NT2/D1 (cell line): ENCODE measurements around the gene MMP24.
"Not testable (repeated sequence)": the region's sequence is repeated elsewhere in the genome, so short reads cannot be mapped to it uniquely, and the experiment has no call there.

ENCODE experiments used
- DNase-seq: peaks from one replicate; pipeline ENCODE4 v3.0.0-alpha.2; 2011; ENCODE audit warnings: low read depth, low spot score
- H3K27me3 ChIP-seq: 2 replicates; pipeline ENCODE4 v1.6.0; 2011; ENCODE audit warnings: mild to moderate bottlenecking; ENCODE audit not compliant: insufficient read length, insufficient read depth
- H3K36me3 ChIP-seq: 2 replicates; pipeline ENCODE4 v1.6.1; 2011; ENCODE audit warnings: mild to moderate bottlenecking, low read length, mixed read lengths; ENCODE audit not compliant: insufficient read depth, insufficient read length
- H3K4me1 ChIP-seq: 2 replicates; pipeline ENCODE4 v1.5.1; 2011; ENCODE audit not compliant: insufficient read depth, insufficient read length
- H3K4me3 ChIP-seq: 2 replicates; pipeline ENCODE4 v1.5.1; 2011; ENCODE audit warnings: low read depth; ENCODE audit not compliant: insufficient read length
- H3K9ac ChIP-seq: 2 replicates; pipeline ENCODE4 v1.6.0; 2011; ENCODE audit warnings: low read depth; ENCODE audit not compliant: insufficient read length
- H3K9me3 ChIP-seq: 2 replicates; pipeline ENCODE4 v1.5.1; 2011; ENCODE audit warnings: mild to moderate bottlenecking, low read length; ENCODE audit not compliant: insufficient read depth
- SUZ12 ChIP-seq: IDR thresholded peaks from 2 replicates; pipeline ENCODE4 v1.6.1; 2011; ENCODE audit not compliant: insufficient read length, insufficient read depth; ENCODE audit errors: extremely low read depth
- YY1 ChIP-seq: IDR thresholded peaks from 2 replicates; pipeline ENCODE4 v1.6.1; 2011; ENCODE audit not compliant: insufficient read length, insufficient read depth
- ZNF274 ChIP-seq: IDR thresholded peaks from 2 replicates; pipeline ENCODE4 v1.6.1; 2011; ENCODE audit warnings: mild to moderate bottlenecking, low read depth, low read length

Gene MMP24

DNA sequence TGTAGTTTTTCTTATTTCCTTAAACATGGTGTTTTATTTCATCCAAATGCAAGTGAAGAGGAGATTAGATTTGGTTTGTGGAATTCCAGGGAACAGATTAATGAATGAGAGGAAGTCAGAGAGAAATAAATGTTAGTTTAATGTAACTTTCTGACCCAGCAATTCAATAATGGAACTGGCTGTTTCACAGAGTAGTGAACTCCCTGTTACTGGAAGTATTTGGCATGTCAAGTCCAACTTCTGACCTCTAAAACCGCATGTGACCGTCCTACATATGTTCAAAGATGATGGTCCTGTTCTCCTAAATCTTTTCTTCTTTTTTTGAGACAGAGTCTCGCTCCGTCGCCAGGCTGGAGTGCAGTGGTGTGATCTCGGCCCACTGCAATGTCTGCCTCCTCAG lies 35.9 kb upstream of the MMP24 start:
- TF ChIP-seq ZNF274 (no peak), SUZ12 (no peak), YY1 (no peak)
- Histone ChIP-seq H3K27me3 (no peaks in the 10 kb centered on the region), H3K9me3 (no peaks in the 10 kb centered on the region), H3K36me3 (no peaks in the 10 kb centered on the region), H3K4me3 (no peak overlapping the region), H3K4me1 (no peaks in the 10 kb centered on the region), H3K9ac (no peak overlapping the region)
- DNase-seq = no peak

GRCh38 chr20:35191419-35192117 lies 34.9 kb upstream of the MMP24 start:
- H3K4me3 ChIP-seq = no peak overlapping the region
- H3K9ac ChIP-seq = no peak overlapping the region
- H3K4me1 ChIP-seq = no peaks in the 10 kb centered on the region
- no peaks in the 10 kb centered on the region for H3K36me3 ChIP-seq
- H3K9me3 ChIP-seq = peaks cover 8% of the 10 kb centered on the region
- no peaks in the 10 kb centered on the region for H3K27me3 ChIP-seq
- no peak for DNase-seq
- TF ChIP-seq SUZ12 = no peak
- no peak for TF ChIP-seq YY1
- no peak for TF ChIP-seq ZNF274

DNA sequence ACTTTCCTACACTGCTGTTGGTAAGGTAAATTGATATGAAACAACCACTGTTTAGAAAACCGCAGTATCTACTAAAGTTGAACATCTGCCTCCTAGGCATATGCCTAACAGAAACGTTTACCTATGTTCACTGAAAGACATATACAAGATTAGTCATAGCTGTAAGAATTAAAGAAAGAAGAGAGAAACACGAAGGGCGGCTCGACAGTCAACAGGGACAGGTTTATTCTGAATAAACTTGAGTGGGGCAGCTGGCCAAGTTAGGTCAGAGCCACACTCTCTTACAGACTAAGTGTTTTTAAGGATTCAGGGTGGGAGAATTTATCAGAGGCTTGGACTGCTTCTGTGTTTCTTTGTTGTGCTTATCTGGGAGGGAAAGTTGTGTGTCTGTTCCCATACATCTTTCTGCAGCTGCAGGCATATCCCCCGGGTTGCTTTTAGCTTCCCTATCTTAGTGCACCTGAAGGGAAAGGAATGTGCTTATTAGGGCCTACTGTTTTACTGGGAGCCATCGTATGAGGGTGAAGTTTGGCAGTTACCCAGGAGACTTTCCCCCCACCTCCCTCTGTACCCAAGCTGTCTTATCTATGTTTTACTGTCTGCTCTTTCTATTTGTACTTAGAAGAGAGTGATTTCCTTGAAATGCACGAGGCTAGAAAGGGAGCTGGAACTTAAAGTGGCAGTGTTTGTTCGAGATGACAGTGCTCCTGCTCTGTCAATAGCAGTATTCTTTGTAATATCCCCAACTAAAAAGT lies 34.2 kb upstream of the MMP24 start:
- no peaks in the 10 kb centered on the region for H3K36me3 ChIP-seq
- H3K4me3 ChIP-seq = no peak overlapping the region
- no peak for DNase-seq

GRCh38 chr20:35193031-35193791 lies 33.3 kb upstream of the MMP24 start:
- not testable (repeated sequence) for H3K9ac ChIP-seq, H3K4me1 ChIP-seq, DNase-seq, H3K27me3 ChIP-seq, H3K36me3 ChIP-seq, H3K4me3 ChIP-seq
- H3K9me3 ChIP-seq = peaks cover 18% of the 10 kb centered on the region

More for the DNA sequence above, 34.2 kb upstream of the MMP24 start:
- no peaks in the 10 kb centered on the region for H3K4me1 ChIP-seq
- TF ChIP-seq ZNF274 (no peak), SUZ12 (no peak), YY1 (no peak)
- H3K9me3 ChIP-seq = peaks cover 16% of the 10 kb centered on the region
- no peak overlapping the region for H3K9ac ChIP-seq
- no peaks in the 10 kb centered on the region for H3K27me3 ChIP-seq

GRCh38 chr20:35196313-35196712 lies 30.2 kb upstream of the MMP24 start:
- Histone ChIP-seq H3K9ac (no peak overlapping the region), H3K27me3 (no peaks in the 10 kb centered on the region), H3K36me3 (no peaks in the 10 kb centered on the region), H3K9me3 (peaks cover 34% of the 10 kb centered on the region), H3K4me1 (no peaks in the 10 kb centered on the region), H3K4me3 (no peak overlapping the region)
- TF ChIP-seq YY1 (no peak), ZNF274 (no peak), SUZ12 (no peak)
- no peak for DNase-seq

GRCh38 chr20:35199740-35200139 lies 26.8 kb upstream of the MMP24 start:
- H3K36me3 ChIP-seq = no peaks in the 10 kb centered on the region
- no peak overlapping the region for H3K4me3 ChIP-seq
- H3K27me3 ChIP-seq = no peaks in the 10 kb centered on the region
- TF ChIP-seq YY1 = no peak
- TF ChIP-seq SUZ12 = no peak
- no peak for TF ChIP-seq ZNF274
- no peaks in the 10 kb centered on the region for H3K4me1 ChIP-seq
- no peak overlapping the region for H3K9ac ChIP-seq
- DNase-seq = no peak
- H3K9me3 ChIP-seq = peaks cover 34% of the 10 kb centered on the region

DNA sequence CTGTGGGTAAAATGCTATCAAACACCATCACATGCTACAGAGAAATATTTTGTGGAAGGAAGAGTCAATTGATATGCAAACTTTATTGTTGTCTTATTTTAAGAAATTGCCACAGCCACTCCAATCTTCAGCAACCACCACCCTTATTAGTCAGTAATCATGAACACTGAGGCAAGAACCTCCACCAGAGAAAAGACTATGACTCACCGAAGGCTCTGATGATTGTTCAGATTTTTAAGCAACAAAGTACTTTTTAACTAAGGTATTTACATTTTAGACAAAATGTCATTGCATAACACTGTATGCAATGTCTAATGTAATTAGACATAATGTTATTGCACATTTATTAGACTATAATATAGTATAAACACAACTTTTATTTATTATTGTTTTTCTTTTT lies 26.2 kb upstream of the MMP24 start:
- Histone ChIP-seq H3K4me3 (no peak overlapping the region), H3K27me3 (no peaks in the 10 kb centered on the region), H3K36me3 (no peaks in the 10 kb centered on the region), H3K9ac (no peak overlapping the region), H3K4me1 (no peaks in the 10 kb centered on the region), H3K9me3 (peaks cover 34% of the 10 kb centered on the region)
- no peak for TF ChIP-seq ZNF274
- DNase-seq = no peak

- not testable (repeated sequence) for DNase-seq, H3K4me3 ChIP-seq, H3K9ac ChIP-seq, H3K27me3 ChIP-seq, H3K36me3 ChIP-seq, H3K4me1 ChIP-seq
- H3K9me3 ChIP-seq = peaks cover 26% of the 10 kb centered on the region
Observed at GRCh38 chr20:35201467-35201866, 25.0 kb upstream of the MMP24 start.
